HG02938 (cell line): Measurements from ENCODE around the gene CCDC9.
"Not testable (repeated sequence)": the region's sequence is repeated elsewhere in the genome, so short reads cannot be mapped to it uniquely, and the experiment has no call there.

Experiments used
- ATAC-seq: cut with Tn5 transposase; IDR thresholded peaks from one replicate; pipeline ENCODE4 v1.9.1; 2021; ENCODE audit warnings: mild to moderate bottlenecking, moderate library complexity; ENCODE audit not compliant: unreplicated experiment

CCDC9 gene

GRCh38 chr19:47283405-47284059 is 27.2 kb downstream of the CCDC9 start:
- ATAC-seq: no peak

- ATAC-seq: no peak
Observed at GRCh38 chr19:47284324-47284899, 28.1 kb downstream of the CCDC9 start.

GRCh38 chr19:47296036-47296435 is 39.7 kb downstream of the CCDC9 start:
- ATAC-seq: no peak

- not testable (repeated sequence) for ATAC-seq
Observed at GRCh38 chr19:47300867-47301266, 44.5 kb downstream of the CCDC9 start.

- no peak for ATAC-seq
Observed at GRCh38 chr19:47302249-47302648, 45.9 kb downstream of the CCDC9 start.

- ATAC-seq: no peak
Observed at GRCh38 chr19:47303966-47304365, 47.6 kb downstream of the CCDC9 start.

GRCh38 chr19:47305309-47305751 is 49.0 kb downstream of the CCDC9 start:
- no peak for ATAC-seq

- no peak for ATAC-seq
Observed at GRCh38 chr19:47306303-47306702, 50.0 kb downstream of the CCDC9 start.

- no peak for ATAC-seq
Observed at GRCh38 chr19:47309038-47309437, 52.7 kb downstream of the CCDC9 start.

GRCh38 chr19:47309608-47310007 is 53.3 kb downstream of the CCDC9 start, which contains the start of gene C5AR1:
C5AR1 (plus strand) TSS chr19:47309861; CDS start chr19:47309896, 35 bp downstream.
- no peak for ATAC-seq

- no peak for ATAC-seq
Observed at GRCh38 chr19:47310323-47310722, 54.0 kb downstream of the CCDC9 start.

GRCh38 chr19:47310819-47311218 is 54.5 kb downstream of the CCDC9 start:
- ATAC-seq: no peak

- no peak for ATAC-seq
Observed at GRCh38 chr19:47312366-47313006, 56.2 kb downstream of the CCDC9 start.

- no peak for ATAC-seq
Observed at GRCh38 chr19:47313754-47314295, 57.5 kb downstream of the CCDC9 start.

- ATAC-seq: no peak
Observed at GRCh38 chr19:47315125-47315821, 58.9 kb downstream of the CCDC9 start.

- no peak for ATAC-seq
Observed at GRCh38 chr19:47316513-47316912, 60.2 kb downstream of the CCDC9 start.

GRCh38 chr19:47319923-47320871 is 63.9 kb downstream of the CCDC9 start:
- ATAC-seq: no peak
